Measurements from ENCODE around the gene SWT1. TPM values are rescaled to one million over a fixed set of nuclear protein-coding genes. Genes with fewer than 3 reads are reported as not detected.
"Not testable (repeated sequence)": the region's sequence is repeated elsewhere in the genome, so short reads cannot be mapped to it uniquely, and the experiment has no call there.

SWT1 gene
- total and polyA plus RNA-seq, 2 experiments from 2014 or later, result 1.6 to 2.8 TPM

- no peak overlapping the region for H3K4me2 ChIP-seq (ENCODE audit: unreplicated experiment)
- 31 to 33% methylated on average over 5 of the region's 5 CpGs for WGBS, 2 experiments (ENCODE audit: low coverage in 1 of 2, low lambda C conversion rate in 2 of 2, missing lambda C conversion rate in 2 of 2)
- no peak for TF ChIP-seq EZH2phosphoT487 (IDR thresholded peaks at IDR 0.05; ENCODE audit: insufficient read depth, low read depth)
- no peak for TF ChIP-seq EZH2 (IDR thresholded peaks at IDR 0.05; ENCODE audit: insufficient read depth, poor library complexity, severe bottlenecking)
Observed at GRCh38 chr1:185170291-185170848, 13.4 kb downstream of the SWT1 start.

GRCh38 chr1:185193756-185194155, 36.8 kb downstream of the SWT1 start:
- no peaks in the 10 kb centered on the region for H3K27me3 ChIP-seq (replicated peaks; ENCODE audit: insufficient read depth)
- no peak overlapping the region for H3K4me3 ChIP-seq
- no peak overlapping the region for H3K9ac ChIP-seq
- no peaks in the 10 kb centered on the region for H3F3A ChIP-seq (ENCODE audit: insufficient read depth)
- 45 to 65% methylated on average over 1 of the region's 1 CpG for WGBS, 2 experiments (ENCODE audit: low coverage in 1 of 2, low lambda C conversion rate in 2 of 2, missing lambda C conversion rate in 2 of 2)
- no peaks in the 10 kb centered on the region for H3K9me2 ChIP-seq (ENCODE audit: insufficient read depth)
- TF ChIP-seq EZH2phosphoT487 (IDR thresholded peaks at IDR 0.05; ENCODE audit: insufficient read depth, low read depth), result no peak
- no peak for TF ChIP-seq EZH2 (IDR thresholded peaks at IDR 0.05; ENCODE audit: insufficient read depth, poor library complexity, severe bottlenecking)
- H3K36me3 ChIP-seq (ENCODE audit: low read depth), result no peaks in the 10 kb centered on the region
- no peak for DNase-seq
- no peaks in the 10 kb centered on the region for H3K79me2 ChIP-seq (ENCODE audit: insufficient read depth)
- H3K9me3 ChIP-seq (ENCODE audit: low read depth), result no peaks in the 10 kb centered on the region
- H2AFZ ChIP-seq, result no peak overlapping the region
- in situ Hi-C loops (cut with MboI), result no loop called here
- H3K4me1 ChIP-seq (ENCODE audit: insufficient read depth), result no peaks in the 10 kb centered on the region
- no peaks in the 10 kb centered on the region for H4K20me1 ChIP-seq (ENCODE audit: insufficient read depth)
- H3K4me2 ChIP-seq (ENCODE audit: unreplicated experiment), result no peak overlapping the region
- no peak overlapping the region for H3K27ac ChIP-seq

More at GRCh38 chr1:185170291-185170848, 13.4 kb downstream of the SWT1 start:
- Histone ChIP-seq H3F3A (ENCODE audit: insufficient read depth) (no peaks in the 10 kb centered on the region), H3K27ac (no peak overlapping the region), H3K9me3 (ENCODE audit: low read depth) (no peaks in the 10 kb centered on the region), H3K4me3 (no peak overlapping the region), H3K36me3 (ENCODE audit: low read depth) (peaks cover 2% of the 10 kb centered on the region; the same call in 1 of the 2 replicates), H3K27me3 (replicated peaks; ENCODE audit: insufficient read depth) (no peaks in the 10 kb centered on the region), H2AFZ (0 out of 2 replicates have a peak overlapping the region, but pooled peaks have one; percentile 3), H3K4me1 (ENCODE audit: insufficient read depth) (no peaks in the 10 kb centered on the region), H3K79me2 (ENCODE audit: insufficient read depth) (no peaks in the 10 kb centered on the region), H3K9ac (no peak overlapping the region), H4K20me1 (ENCODE audit: insufficient read depth) (no peaks in the 10 kb centered on the region), H3K9me2 (ENCODE audit: insufficient read depth) (no peaks in the 10 kb centered on the region)
- in situ Hi-C loops (cut with MboI), result loop anchor here (25.0 kb wide), 1 partner anchor 358 kb away; no protein-coding TSS in a partner anchor
- DNase-seq, result peak; percentile 68

DNA sequence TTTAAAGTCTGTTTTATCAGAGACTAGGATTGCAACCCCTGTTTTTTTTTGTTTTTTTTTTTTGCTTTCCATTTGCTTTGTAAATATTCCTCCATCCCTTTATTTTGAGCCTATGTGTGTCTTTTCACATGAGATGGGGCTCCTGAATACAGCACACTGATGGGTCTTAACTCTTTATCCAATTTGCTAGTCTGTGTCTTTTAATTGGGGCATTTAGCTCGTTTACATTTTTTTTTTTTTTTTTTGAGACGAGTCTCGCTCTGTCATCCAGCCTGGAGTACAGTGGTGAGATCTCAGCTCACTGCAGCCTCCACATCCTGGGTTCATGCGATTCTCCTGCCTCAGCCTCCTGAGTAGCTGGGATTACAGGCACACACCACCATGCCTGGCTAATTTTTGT, 41.7 kb downstream of the SWT1 start:
- in situ Hi-C loops (cut with MboI), result not testable (repeated sequence)

DNA sequence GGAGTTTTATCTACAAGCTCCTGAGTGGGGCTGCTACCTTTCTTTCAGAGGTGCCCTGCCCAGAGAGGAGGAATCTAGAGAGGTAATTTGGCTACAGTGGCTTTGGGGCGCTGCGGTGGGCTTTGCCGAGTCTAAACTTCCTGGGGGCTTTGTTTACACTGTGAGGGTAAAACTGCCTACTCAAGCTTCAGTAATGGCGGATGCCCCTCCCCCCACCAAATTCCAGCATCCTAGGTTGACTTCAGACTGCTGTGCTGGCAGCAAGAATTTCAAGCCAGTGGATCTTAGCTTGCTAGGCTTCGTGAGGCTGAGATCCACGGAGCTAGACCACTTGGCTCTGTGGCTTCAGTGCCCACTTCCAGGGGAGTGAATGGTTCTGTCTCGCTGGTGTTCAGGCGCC, 43.9 kb downstream of the SWT1 start:
- H3K36me3 ChIP-seq (ENCODE audit: low read depth), result no peaks in the 10 kb centered on the region
- H3K27me3 ChIP-seq (replicated peaks; ENCODE audit: insufficient read depth), result no peaks in the 10 kb centered on the region
- TF ChIP-seq EZH2 (IDR thresholded peaks at IDR 0.05; ENCODE audit: insufficient read depth, poor library complexity, severe bottlenecking) (no peak), EZH2phosphoT487 (IDR thresholded peaks at IDR 0.05; ENCODE audit: insufficient read depth, low read depth) (no peak)
- in situ Hi-C loops (cut with MboI), result no loop called here
- WGBS, 2 experiments (ENCODE audit: low coverage in 1 of 2, low lambda C conversion rate in 2 of 2, missing lambda C conversion rate in 2 of 2), result 93 to 98% methylated on average over 8 of the region's 8 CpGs
- H2AFZ ChIP-seq, result no peak overlapping the region
- no peaks in the 10 kb centered on the region for H4K20me1 ChIP-seq (ENCODE audit: insufficient read depth)
- H3K27ac ChIP-seq, result no peak overlapping the region
- no peaks in the 10 kb centered on the region for H3K79me2 ChIP-seq (ENCODE audit: insufficient read depth)
- H3K9ac ChIP-seq, result no peak overlapping the region
- H3K9me2 ChIP-seq (ENCODE audit: insufficient read depth), result no peaks in the 10 kb centered on the region
- H3K4me2 ChIP-seq (ENCODE audit: unreplicated experiment), result no peak overlapping the region
- no peaks in the 10 kb centered on the region for H3K9me3 ChIP-seq (ENCODE audit: low read depth)
- DNase-seq, result no peak
- H3K4me3 ChIP-seq, result no peak overlapping the region
- no peaks in the 10 kb centered on the region for H3K4me1 ChIP-seq (ENCODE audit: insufficient read depth)
- H3F3A ChIP-seq (ENCODE audit: insufficient read depth), result no peaks in the 10 kb centered on the region

More for the DNA sequence above, 41.7 kb downstream of the SWT1 start:
- not testable (repeated sequence) for H3K79me2 ChIP-seq (ENCODE audit: insufficient read depth); H3K9me2 ChIP-seq (ENCODE audit: insufficient read depth); H4K20me1 ChIP-seq (ENCODE audit: insufficient read depth); H3K27ac ChIP-seq; H3K4me2 ChIP-seq (ENCODE audit: unreplicated experiment); H3K4me1 ChIP-seq (ENCODE audit: insufficient read depth); H3K4me3 ChIP-seq; H3K9me3 ChIP-seq (ENCODE audit: low read depth); H3K9ac ChIP-seq; H3K27me3 ChIP-seq (replicated peaks; ENCODE audit: insufficient read depth); H2AFZ ChIP-seq; H3F3A ChIP-seq (ENCODE audit: insufficient read depth); DNase-seq; H3K36me3 ChIP-seq (ENCODE audit: low read depth)
- 91 to 95% methylated on average over 4 of the region's 4 CpGs for WGBS, 2 experiments (ENCODE audit: low coverage in 1 of 2, low lambda C conversion rate in 2 of 2, missing lambda C conversion rate in 2 of 2)

DNA sequence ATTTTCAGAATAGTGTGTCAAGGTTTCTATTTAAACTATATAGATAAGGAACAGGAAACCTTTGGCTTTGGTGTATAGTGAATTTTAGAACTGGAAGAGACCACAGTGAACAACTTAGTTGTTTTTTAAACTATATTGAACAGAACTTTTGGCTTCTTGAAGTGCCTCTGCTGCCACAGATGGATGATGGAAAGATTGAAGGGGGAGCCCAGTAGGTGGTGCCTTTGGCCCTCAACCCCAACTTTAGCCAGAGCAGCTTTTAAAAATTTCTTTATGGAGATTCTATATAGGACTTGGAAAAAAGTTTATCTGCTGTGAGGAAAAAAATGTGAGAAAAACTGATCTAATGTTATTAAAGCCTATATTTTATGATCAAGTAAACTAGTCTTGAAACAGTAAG, 50.2 kb downstream of the SWT1 start:
- Histone ChIP-seq H2AFZ (no peak overlapping the region), H3K4me2 (ENCODE audit: unreplicated experiment) (no peak overlapping the region), H3K27me3 (replicated peaks; ENCODE audit: insufficient read depth) (no peaks in the 10 kb centered on the region), H3F3A (ENCODE audit: insufficient read depth) (no peaks in the 10 kb centered on the region), H3K4me1 (ENCODE audit: insufficient read depth) (peaks cover 3% of the 10 kb centered on the region; the same call in 1 of the 2 replicates), H3K4me3 (no peak overlapping the region), H3K36me3 (ENCODE audit: low read depth) (no peaks in the 10 kb centered on the region), H3K9ac (no peak overlapping the region), H3K9me2 (ENCODE audit: insufficient read depth) (no peaks in the 10 kb centered on the region), H4K20me1 (ENCODE audit: insufficient read depth) (no peaks in the 10 kb centered on the region), H3K27ac (no peak overlapping the region), H3K9me3 (ENCODE audit: low read depth) (no peaks in the 10 kb centered on the region), H3K79me2 (ENCODE audit: insufficient read depth) (no peaks in the 10 kb centered on the region)
- no peak for TF ChIP-seq EZH2 (IDR thresholded peaks at IDR 0.05; ENCODE audit: insufficient read depth, poor library complexity, severe bottlenecking)
- no peak for TF ChIP-seq EZH2phosphoT487 (IDR thresholded peaks at IDR 0.05; ENCODE audit: insufficient read depth, low read depth)
- no peak for DNase-seq
- in situ Hi-C loops (cut with MboI), result no loop called here

All from GM23248 (cell line).